CD8-positive, alpha-beta memory T cell (primary cell): ENCODE data around the gene SEMA5A. TPM values are rescaled to one million over a fixed set of nuclear protein-coding genes. Genes with fewer than 3 reads are reported as not detected.

Experiments used
- CTCF ChIA-PET: fragments of 350-600 bp; sonication (Branson Sonifier 250); formaldehyde crosslinking; loops from one replicate; lab custom pipeline; 2021; ENCODE audit warnings: antibody characterized with exemption; lab: Charles Lee
- POLR2A ChIA-PET: fragments of 350-600 bp; sonication (Branson Sonifier 250); formaldehyde crosslinking; loops from one replicate; lab custom pipeline; 2021; ENCODE audit warnings: antibody characterized with exemption; lab: Charles Lee
- DNase-seq, 5 donors: peaks; one replicate each; pipeline versions ENCODE4 v3.0.0 to v3.0.0-alpha.2; 2020 to 2022; ENCODE audit warnings: mixed read lengths in 1 of 5
- H3K27ac ChIP-seq: one replicate; pipeline ENCODE4 v1.7.0; 2013; ENCODE audit warnings: low read depth, mild to moderate bottlenecking, low read length, moderate library complexity
- H3K27me3 ChIP-seq: 2 replicates; pipeline ENCODE4 v1.7.0; 2013; ENCODE audit warnings: low read length, mild to moderate bottlenecking; ENCODE audit not compliant: insufficient read depth, poor library complexity, severe bottlenecking
- H3K36me3 ChIP-seq: 2 replicates; pipeline ENCODE4 v1.7.0; 2013; ENCODE audit warnings: mild to moderate bottlenecking, low read length, moderate library complexity; ENCODE audit not compliant: insufficient read depth
- H3K4me1 ChIP-seq: 2 replicates; pipeline ENCODE4 v1.7.0; 2013; ENCODE audit warnings: mild to moderate bottlenecking, low read length, moderate library complexity; ENCODE audit not compliant: insufficient read depth
- H3K4me3 ChIP-seq: 2 replicates; pipeline ENCODE4 v1.7.0; 2013; ENCODE audit warnings: mild to moderate bottlenecking, low read length
- H3K9me3 ChIP-seq: 2 replicates; pipeline ENCODE4 v1.7.0; 2013; ENCODE audit warnings: mild to moderate bottlenecking, low read length
- H3K27ac Mint-ChIP-seq, 8 donors: one replicate each; pipeline ENCODE4 v1.8.0; 2020 to 2021; ENCODE audit warnings: mixed read lengths in 8 of 8, mild to moderate bottlenecking in 6 of 8, inconsistent platforms in 3 of 8, moderate library complexity in 3 of 8
- H3K27me3 Mint-ChIP-seq, 2 donors: one replicate each; pipeline ENCODE4 v1.8.0; 2020 to 2021; ENCODE audit warnings: mixed read lengths in 2 of 2, mild to moderate bottlenecking in 1 of 2, moderate library complexity in 1 of 2
- H3K36me3 Mint-ChIP-seq, 3 donors: one replicate each; pipeline ENCODE4 v1.8.0; 2020 to 2021; ENCODE audit warnings: mixed read lengths in 3 of 3, inconsistent platforms in 1 of 3, mild to moderate bottlenecking in 1 of 3
- H3K4me1 Mint-ChIP-seq, 3 donors: one replicate each; pipeline ENCODE4 v1.8.0; 2020 to 2021; ENCODE audit warnings: mixed read lengths in 3 of 3, inconsistent platforms in 1 of 3, mild to moderate bottlenecking in 1 of 3
- H3K4me3 Mint-ChIP-seq, 7 donors: one replicate each; pipeline ENCODE4 v1.8.0; 2020 to 2021; ENCODE audit warnings: mixed read lengths in 7 of 7, mild to moderate bottlenecking in 6 of 7, moderate library complexity in 4 of 7, inconsistent platforms in 2 of 7
- H3K9me3 Mint-ChIP-seq, 5 donors: one replicate each; pipeline ENCODE4 v1.8.0; 2020 to 2022; ENCODE audit warnings: mixed read lengths in 5 of 5, mild to moderate bottlenecking in 3 of 5, moderate library complexity in 2 of 5, inconsistent platforms in 1 of 5
- polyA plus RNA-seq: library from polyadenylated mRNA; unstranded; fragments of 300-500 nt; fragmentation: Illumina TruSeq; gene quantifications from one replicate; pipeline ENCODE4 v1.2.3, GENCODE V29; 2021
- total RNA-seq, 2 experiments: library from RNA; stranded (reverse); gene quantifications; one replicate each; pipeline ENCODE4 v1.2.3, GENCODE V29; 2021

SEMA5A gene
- total and polyA plus RNA-seq, 3 experiments from 2014 or later = not detected

GRCh38 chr5:9108162-9108561, 437.7 kb downstream of the SEMA5A start:
- no peaks in the 10 kb centered on the region for H3K36me3 ChIP-seq
- no peaks in the 10 kb centered on the region for H3K4me1 Mint-ChIP-seq
- no peaks in the 10 kb centered on the region for H3K27me3 ChIP-seq
- H3K9me3 ChIP-seq = no peaks in the 10 kb centered on the region
- POLR2A ChIA-PET = no interaction called here
- no peaks in the 10 kb centered on the region for H3K27me3 Mint-ChIP-seq
- H3K36me3 Mint-ChIP-seq = no peaks in the 10 kb centered on the region
- no peak for DNase-seq
- H3K4me3 ChIP-seq = no peak overlapping the region
- H3K4me1 ChIP-seq = no peaks in the 10 kb centered on the region
- no peak overlapping the region for H3K27ac ChIP-seq
- CTCF ChIA-PET = no interaction called here
- H3K4me3 Mint-ChIP-seq = no peak overlapping the region
- peaks cover 6 to 19% (median 7%) of the 10 kb centered on the region in 5 donors for H3K9me3 Mint-ChIP-seq
- H3K27ac Mint-ChIP-seq = no peak overlapping the region

- no peaks in the 10 kb centered on the region for H3K4me1 ChIP-seq
- Mint-ChIP-seq H3K36me3 (no peaks in the 10 kb centered on the region), H3K4me1 (no peaks in the 10 kb centered on the region), H3K4me3 (no peak overlapping the region), H3K9me3 (peaks cover 5 to 20% (median 7%) of the 10 kb centered on the region in 5 donors), H3K27me3 (no peaks in the 10 kb centered on the region), H3K27ac (no peak overlapping the region)
- no peak overlapping the region for H3K27ac ChIP-seq
- DNase-seq = no peak
- H3K4me3 ChIP-seq = no peak overlapping the region
- no peaks in the 10 kb centered on the region for H3K9me3 ChIP-seq
- H3K36me3 ChIP-seq = no peaks in the 10 kb centered on the region
- ChIA-PET POLR2A (no interaction called here), CTCF (no interaction called here)
- H3K27me3 ChIP-seq = no peaks in the 10 kb centered on the region
These were observed 440.0 kb downstream of the SEMA5A start for GRCh38 chr5:9105851-9106250.

- Histone ChIP-seq H3K9me3 (no peaks in the 10 kb centered on the region), H3K36me3 (no peaks in the 10 kb centered on the region), H3K4me1 (no peaks in the 10 kb centered on the region), H3K27ac (no peak overlapping the region), H3K4me3 (no peak overlapping the region), H3K27me3 (no peaks in the 10 kb centered on the region)
- Mint-ChIP-seq H3K27ac (no peak overlapping the region), H3K36me3 (no peaks in the 10 kb centered on the region), H3K4me3 (no peak overlapping the region), H3K9me3 (peaks cover 4 to 12% (median 6%) of the 10 kb centered on the region in 5 donors), H3K27me3 (no peaks in the 10 kb centered on the region), H3K4me1 (no peaks in the 10 kb centered on the region)
- CTCF ChIA-PET = no interaction called here
- POLR2A ChIA-PET = no interaction called here
- no peak for DNase-seq
These were observed 441.1 kb downstream of the SEMA5A start for GRCh38 chr5:9104571-9105339.

GRCh38 chr5:9103290-9103689, 442.6 kb downstream of the SEMA5A start:
- no peaks in the 10 kb centered on the region for H3K4me1 ChIP-seq
- Mint-ChIP-seq H3K27me3 (no peaks in the 10 kb centered on the region), H3K27ac (no peak overlapping the region), H3K4me1 (no peaks in the 10 kb centered on the region), H3K36me3 (no peaks in the 10 kb centered on the region), H3K4me3 (no peak overlapping the region), H3K9me3 (peaks cover 3 to 9% (median 4%) of the 10 kb centered on the region in 5 donors)
- ChIA-PET POLR2A (no interaction called here), CTCF (no interaction called here)
- no peak overlapping the region for H3K4me3 ChIP-seq
- no peak for DNase-seq
- H3K9me3 ChIP-seq = no peaks in the 10 kb centered on the region
- H3K27me3 ChIP-seq = no peaks in the 10 kb centered on the region
- H3K27ac ChIP-seq = no peak overlapping the region
- H3K36me3 ChIP-seq = no peaks in the 10 kb centered on the region

GRCh38 chr5:9099689-9100088, 446.2 kb downstream of the SEMA5A start:
- no peaks in the 10 kb centered on the region for H3K36me3 Mint-ChIP-seq
- CTCF ChIA-PET = no interaction called here
- Histone ChIP-seq H3K36me3 (no peaks in the 10 kb centered on the region), H3K4me3 (no peak overlapping the region), H3K27ac (no peak overlapping the region), H3K9me3 (no peaks in the 10 kb centered on the region), H3K4me1 (no peaks in the 10 kb centered on the region), H3K27me3 (no peaks in the 10 kb centered on the region)
- POLR2A ChIA-PET = no interaction called here
- H3K9me3 Mint-ChIP-seq = peaks cover 0 to 10% (median 4%) of the 10 kb centered on the region in 5 donors
- no peak overlapping the region for H3K4me3 Mint-ChIP-seq
- no peak overlapping the region for H3K27ac Mint-ChIP-seq
- no peak for DNase-seq
- no peaks in the 10 kb centered on the region for H3K27me3 Mint-ChIP-seq
- no peaks in the 10 kb centered on the region for H3K4me1 Mint-ChIP-seq

- Histone ChIP-seq H3K27me3 (no peaks in the 10 kb centered on the region), H3K36me3 (no peaks in the 10 kb centered on the region), H3K4me3 (no peak overlapping the region), H3K27ac (no peak overlapping the region), H3K4me1 (no peaks in the 10 kb centered on the region), H3K9me3 (no peaks in the 10 kb centered on the region)
- DNase-seq = no peak
- CTCF ChIA-PET = no interaction called here
- Mint-ChIP-seq H3K36me3 (no peaks in the 10 kb centered on the region), H3K27ac (no peak overlapping the region), H3K4me1 (no peaks in the 10 kb centered on the region), H3K9me3 (peaks cover 3 to 10% (median 4%) of the 10 kb centered on the region in 5 donors), H3K4me3 (no peak overlapping the region), H3K27me3 (no peaks in the 10 kb centered on the region)
- POLR2A ChIA-PET = no interaction called here
These were observed 446.9 kb downstream of the SEMA5A start for GRCh38 chr5:9098990-9099389.

- no peaks in the 10 kb centered on the region for H3K27me3 ChIP-seq
- Mint-ChIP-seq H3K9me3 (peaks cover 0 to 9% (median 9%) of the 10 kb centered on the region in 5 donors), H3K4me3 (no peak overlapping the region), H3K36me3 (no peaks in the 10 kb centered on the region), H3K27me3 (no peaks in the 10 kb centered on the region), H3K27ac (no peak overlapping the region), H3K4me1 (no peaks in the 10 kb centered on the region)
- no peaks in the 10 kb centered on the region for H3K9me3 ChIP-seq
- no peak for DNase-seq
- H3K4me1 ChIP-seq = no peaks in the 10 kb centered on the region
- ChIA-PET CTCF (no interaction called here), POLR2A (no interaction called here)
- H3K4me3 ChIP-seq = no peak overlapping the region
- H3K27ac ChIP-seq = no peak overlapping the region
- no peaks in the 10 kb centered on the region for H3K36me3 ChIP-seq
These were observed 451.3 kb downstream of the SEMA5A start for GRCh38 chr5:9094582-9094981.

- peaks cover 0 to 9% (median 9%) of the 10 kb centered on the region in 5 donors for H3K9me3 Mint-ChIP-seq
- H3K4me1 ChIP-seq = no peaks in the 10 kb centered on the region
- ChIA-PET CTCF (no interaction called here), POLR2A (no interaction called here)
- no peaks in the 10 kb centered on the region for H3K4me1 Mint-ChIP-seq
- no peaks in the 10 kb centered on the region for H3K36me3 ChIP-seq
- H3K27me3 Mint-ChIP-seq = no peaks in the 10 kb centered on the region
- H3K36me3 Mint-ChIP-seq = no peaks in the 10 kb centered on the region
- no peak overlapping the region for H3K4me3 Mint-ChIP-seq
- DNase-seq = no peak
- no peak overlapping the region for H3K27ac Mint-ChIP-seq
- H3K27me3 ChIP-seq = no peaks in the 10 kb centered on the region
- H3K9me3 ChIP-seq = no peaks in the 10 kb centered on the region
- H3K27ac ChIP-seq = no peak overlapping the region
- no peak overlapping the region for H3K4me3 ChIP-seq
These were observed 453.8 kb downstream of the SEMA5A start for GRCh38 chr5:9091896-9092662.
